NCI-H2029 treated with DMSO at 0.1 percent for 48 hours (cell line): ENCODE measurements around the gene OSBPL2.

Experiments used
- DNase-seq: peaks from one replicate; lab custom pipeline; 2025; lab: John Stamatoyannopoulos, UW

Gene OSBPL2

DNA sequence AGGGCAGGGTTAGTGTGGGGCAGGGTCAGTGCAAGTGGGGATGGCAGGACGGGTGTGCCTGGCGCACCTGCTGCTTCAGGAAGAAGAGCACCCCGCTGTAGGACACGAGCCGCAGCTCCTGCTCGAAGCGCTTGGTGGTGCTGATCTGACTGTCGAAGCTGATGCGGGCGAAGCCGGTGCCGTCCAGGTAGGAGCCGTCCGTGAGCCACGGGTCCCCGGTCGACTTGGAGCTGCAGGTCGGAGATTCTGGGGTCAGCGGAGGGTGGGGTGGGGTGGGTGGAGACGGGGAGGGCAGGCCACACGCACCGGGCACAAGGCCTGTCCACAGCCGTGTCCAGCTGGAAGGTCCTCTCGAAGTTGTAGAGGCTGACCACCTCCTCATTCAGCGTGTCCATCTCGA is 74.7 kb downstream of the OSBPL2 start:
- DNase-seq: no peak

DNA sequence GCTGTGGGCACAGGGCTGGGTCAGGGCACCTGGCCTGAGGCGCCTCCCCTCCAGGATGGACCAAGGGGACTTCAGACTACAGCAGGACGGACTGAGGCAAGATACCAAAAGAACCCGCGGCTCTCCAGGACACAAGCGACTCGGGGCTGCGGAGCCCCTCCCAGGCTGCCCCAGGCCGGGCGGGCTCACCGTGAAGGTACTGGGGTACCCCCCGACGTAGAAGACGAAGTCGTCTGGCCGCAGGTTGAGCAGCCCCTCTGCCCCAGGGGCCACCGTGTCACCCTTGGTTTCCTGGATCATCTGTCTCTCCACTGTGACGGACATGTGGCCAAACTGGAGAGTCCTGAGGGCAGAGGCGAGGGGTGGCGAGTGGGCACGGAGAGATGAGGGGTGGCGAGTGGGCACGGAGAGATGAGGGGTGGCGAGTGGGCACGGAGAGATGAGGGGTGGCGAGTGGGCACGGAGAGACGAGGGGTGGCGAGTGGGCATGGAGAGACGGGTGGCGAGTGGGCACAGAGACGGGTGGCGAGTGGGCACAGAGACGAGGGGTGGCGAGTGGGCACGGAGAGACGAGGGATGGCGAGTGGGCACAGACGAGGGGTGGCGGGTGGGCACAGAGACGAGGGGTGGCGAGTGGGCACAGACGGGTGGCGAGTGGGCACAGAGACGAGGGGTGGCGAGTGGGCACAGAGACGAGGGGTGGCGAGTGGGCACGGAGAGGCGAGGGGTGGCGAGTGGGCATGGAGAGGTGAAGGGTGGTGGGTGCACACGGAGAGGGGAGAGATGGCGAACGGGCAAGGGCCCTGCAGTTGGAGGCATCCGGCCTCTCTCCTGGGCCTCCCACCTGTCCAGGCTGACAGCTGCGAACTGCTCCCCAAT is 75.4 kb downstream of the OSBPL2 start:
- DNase-seq: no peak

DNA sequence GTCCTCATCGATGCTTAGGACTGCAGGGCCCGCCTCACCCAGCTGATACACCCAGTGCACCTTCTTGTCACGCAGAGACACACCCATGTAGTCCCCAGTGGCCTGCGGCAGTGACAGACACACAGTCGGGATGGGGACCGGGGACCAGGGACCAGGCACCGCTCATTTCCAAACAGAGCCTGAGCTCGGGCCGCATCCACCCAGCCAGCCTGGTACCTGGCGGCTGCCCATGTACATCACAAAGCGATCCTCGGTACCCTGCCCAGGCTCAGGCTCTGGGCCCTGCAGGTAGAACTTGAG is 76.0 kb downstream of the OSBPL2 start:
- no peak for DNase-seq

DNA sequence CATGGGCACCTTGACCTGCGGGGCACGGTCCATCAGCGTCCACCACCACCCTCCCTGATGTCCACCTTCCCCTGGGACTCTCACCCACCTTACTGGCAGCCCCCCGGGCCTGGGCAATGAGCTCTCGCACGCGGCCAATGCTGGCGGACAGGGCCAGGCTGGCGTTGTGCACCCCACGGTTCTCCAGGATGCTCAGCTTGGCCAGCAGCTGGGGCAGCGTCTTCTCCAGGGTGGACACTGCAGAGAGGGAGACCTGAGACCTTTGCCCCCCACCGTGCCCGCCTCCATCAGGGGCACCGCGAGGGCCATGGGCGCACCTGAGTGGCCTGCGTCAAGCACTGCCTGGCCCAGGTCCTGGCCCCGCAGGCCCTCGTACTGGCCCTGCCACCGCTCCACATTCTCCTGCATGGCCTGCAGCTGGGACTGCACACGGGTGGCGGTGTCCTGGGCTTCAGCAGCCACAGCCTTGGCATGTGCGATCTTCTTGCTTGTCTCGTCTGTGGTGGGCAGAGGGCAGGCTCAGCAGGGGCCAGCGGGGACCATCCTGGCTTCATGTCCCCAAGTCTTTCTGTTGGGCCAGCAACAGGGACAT is 76.5 kb downstream of the OSBPL2 start:
- no peak for DNase-seq

DNA sequence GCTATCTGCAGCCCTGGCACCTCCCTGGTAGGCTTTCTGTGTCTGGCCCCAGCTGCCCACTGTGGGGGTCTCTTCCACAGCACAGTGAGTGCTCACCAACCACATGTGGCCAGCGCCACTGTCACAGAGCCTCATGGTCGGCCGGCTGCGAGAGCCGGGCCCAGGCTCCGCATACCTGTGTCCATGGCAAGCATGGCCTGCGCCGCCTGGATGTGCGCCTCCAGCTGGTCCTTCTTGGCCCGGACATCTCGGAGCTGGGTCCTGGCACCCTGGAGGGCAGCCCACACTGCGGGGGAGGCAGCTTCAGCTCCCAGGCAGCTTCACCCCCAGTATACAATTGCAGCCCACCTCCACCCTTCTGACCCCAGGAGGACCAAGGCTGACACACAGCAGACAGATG is 77.5 kb downstream of the OSBPL2 start:
- no peak for DNase-seq

DNA sequence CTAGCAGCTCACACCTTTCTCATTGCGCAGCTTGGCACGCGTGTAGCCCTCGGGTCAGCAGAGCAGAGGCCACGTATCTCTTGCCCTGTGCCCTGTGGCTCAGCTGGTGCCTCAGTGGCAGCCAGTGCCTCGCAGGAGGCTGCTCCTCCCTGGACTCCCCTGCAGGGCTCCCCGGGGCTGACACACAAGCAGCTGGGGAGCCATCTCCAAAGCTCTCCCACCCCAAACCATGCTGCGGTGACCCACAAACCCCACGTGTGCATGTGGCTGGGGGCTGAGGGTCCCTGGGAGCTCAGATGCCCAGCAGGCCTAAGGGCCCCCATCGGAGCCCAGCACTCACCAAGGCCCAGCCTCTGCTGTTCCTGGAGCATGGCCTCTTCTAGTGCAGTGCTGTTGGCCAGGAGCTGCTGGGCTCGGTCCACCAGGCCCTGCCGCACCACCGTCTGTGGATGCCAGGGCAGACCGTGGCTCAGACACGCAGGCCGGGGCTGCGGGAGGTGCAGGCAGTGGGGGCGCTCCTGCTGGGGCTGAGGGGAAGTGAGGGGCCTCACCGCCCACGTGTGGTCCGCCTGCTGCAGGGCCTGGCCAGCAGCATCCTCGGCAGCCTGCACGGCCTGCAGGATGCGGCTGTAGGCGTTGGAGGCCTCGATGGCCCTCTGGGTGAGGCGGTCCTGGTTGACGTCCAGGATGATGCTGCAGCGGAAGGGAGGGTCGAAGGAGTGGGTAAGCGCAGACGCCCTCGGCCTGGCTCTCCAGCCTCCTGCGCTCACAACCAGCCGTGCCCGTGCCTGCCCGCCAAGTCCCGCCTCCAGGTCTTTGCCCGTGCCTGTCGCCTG is 78.2 kb downstream of the OSBPL2 start:
- DNase-seq: no peak

DNA sequence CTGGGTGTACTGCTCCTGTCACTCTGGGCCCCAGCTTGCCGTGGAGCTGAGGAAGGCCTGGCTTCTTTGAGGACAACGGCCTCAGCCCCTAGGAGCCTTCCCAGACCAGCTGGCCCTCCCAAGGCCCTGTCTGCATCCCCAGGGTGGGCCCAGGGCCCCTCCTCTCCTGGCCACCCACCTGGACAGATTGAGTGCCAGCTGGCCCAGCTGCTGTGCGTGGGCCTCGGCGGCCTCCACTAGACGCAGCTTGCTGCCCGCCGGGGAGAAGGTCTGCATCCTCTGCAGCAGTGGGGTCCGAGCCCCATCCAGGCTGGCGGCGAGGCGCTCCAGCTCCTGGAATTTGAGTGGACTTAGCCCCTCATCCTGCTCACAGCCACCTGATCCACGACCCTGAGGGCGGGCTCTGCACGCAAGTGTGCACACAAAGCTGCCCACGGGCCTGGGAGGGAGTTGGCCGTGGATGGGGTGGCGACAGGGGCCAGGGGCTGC is 78.9 kb downstream of the OSBPL2 start:
- DNase-seq: no peak

DNA sequence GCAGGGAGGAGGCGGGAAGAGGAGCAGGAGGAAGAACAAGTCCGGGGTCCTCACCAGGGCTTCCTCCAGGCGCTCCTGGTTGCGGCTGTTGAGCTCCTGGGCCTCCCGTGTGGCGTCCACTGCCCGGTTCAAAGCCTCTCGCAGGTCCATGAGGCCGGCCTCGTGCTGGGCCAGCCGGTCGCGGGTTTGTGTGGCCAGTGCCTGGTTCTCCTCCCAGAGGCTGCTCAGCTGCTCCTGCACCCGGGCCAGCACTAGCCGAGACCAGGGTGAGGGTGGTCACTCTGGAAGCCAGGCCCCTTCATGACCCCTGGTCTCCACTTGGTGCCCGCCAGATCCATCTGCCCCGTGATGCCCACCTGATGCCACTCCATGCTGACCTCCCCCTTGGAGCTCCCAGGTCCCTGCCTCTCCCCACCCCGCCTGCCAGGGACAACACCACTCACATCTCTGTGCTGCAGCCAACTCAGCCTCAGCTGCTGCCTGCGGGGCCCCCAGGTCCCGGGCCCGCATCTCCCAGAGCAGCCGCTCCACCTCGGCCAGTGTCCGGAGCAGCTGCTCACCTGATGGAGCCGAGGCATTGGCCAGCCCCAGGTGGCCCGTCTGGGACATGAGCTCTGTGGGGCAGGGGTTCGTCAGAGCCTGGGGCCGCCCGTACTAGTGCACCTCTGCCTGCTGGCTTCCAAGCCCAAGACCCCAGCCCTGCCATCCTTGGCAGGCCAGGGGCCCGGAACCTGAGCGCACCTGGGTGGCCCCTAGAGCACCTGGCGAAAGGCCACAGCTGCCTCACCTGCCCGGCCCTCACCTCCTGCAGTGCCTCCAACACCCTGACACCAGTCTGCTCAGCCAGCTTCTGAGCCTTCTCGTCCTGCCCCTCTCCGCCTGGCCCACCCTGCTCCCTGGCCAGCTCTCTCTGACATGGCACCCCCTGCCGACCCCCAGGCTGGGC is 80.4 kb downstream of the OSBPL2 start:
- DNase-seq: no peak

DNA sequence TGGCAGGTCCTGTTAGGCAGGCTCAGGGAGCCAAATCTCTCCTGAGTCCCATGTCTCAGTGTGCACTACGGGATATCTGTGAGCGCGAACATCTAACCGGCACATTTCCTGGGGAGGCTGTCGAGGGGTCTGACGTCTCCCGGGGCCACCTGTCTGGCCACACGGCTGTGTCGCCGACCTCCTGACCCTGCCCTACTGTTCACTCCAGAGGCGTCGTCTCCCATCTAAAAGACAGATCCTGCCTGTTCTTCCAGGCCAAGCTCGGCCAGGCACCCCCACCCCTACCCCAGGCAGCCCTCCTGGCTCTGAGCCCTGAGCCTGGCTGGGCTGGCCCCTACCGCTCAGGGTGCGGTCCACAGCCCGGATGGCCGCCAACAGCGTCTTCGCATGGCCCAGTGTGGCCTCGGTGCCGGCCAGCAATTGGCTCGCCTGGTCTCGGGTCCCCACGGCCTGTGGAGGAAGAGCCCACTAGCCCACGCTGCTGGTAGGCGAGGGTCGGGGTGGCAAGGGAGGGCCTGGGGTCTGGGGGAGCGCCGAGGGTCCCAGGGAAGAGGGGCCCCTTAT is 81.1 kb downstream of the OSBPL2 start:
- DNase-seq: no peak

DNA sequence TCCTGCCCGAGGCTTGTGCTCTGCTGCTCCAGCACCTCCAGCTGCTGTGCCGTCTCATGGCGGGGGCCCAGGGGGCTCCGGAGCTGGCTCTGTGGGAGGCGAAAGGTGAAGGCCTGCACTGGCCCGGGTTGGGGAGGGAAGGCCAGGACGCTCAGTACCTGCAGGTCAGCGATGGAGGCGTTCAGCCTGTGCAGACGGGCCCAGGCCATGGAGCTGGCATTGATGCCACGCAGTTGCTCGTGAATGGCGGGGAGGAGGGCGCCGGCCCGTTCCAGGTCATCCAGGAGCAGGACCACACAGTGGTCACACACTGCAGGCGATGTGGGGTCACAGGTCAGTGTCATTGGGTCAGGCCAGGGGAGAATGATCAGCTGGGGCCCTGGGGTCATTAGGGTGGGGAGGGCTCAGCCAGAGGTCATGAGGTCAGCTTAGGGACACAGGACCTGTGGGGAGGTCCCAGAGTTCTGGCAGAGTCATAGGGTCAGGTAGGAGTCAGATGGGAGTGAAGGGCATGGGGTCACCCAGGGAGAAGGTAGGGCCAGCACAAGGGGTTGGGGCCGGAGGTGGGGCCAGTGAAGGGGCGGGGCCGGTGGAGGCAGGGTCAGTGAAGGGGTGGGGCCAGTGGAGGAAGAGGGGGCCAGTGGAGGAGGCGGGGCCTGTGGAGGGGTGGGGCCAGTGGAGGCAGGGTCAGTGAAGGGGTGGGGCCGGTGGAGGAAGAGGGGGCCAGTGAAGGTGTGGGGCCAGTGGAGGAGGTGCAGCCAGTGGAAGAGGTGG is 82.4 kb downstream of the OSBPL2 start:
- DNase-seq: no peak

DNA sequence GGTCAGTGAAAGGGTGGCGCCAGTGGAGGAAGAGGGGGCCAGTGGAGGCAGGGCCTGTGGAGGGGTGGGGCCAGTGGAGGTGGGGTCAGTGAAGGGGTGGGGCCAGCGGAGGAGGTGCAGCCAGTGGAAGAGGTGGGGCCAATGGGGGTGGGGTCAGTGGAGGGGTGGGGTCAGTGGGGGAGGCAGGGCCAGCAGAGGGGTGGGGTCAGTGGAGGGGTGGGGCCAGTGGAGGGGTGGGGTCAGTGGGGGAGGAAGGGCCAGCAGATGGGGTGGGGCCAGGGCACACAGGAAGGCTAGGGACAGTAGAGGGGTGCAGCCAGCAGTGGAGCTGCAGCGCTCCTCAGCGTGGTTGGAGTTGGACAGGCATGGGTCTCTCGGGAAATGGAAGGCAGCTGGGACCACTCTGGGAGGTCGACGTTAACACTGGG is 83.2 kb downstream of the OSBPL2 start:
- no peak for DNase-seq

DNA sequence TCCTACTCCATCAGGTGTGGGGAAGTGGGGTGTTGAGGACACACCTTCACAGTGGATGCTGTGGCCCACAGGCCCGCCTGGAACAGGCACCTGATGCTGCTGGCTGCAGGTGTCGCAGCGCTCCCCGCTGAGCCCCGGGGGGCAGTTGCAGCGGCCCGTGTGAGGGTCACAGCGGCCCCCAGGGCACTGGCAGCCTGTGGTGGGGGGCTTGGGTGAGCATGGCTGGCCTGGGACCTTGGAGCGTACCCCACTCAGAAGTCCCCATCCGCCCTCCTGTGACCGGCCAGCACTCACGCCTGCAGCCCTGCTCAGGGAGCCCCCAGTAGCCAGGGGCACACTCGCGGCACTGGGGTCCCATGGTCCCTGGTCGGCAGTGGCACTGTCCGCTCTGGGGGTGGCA is 83.7 kb downstream of the OSBPL2 start:
- no peak for DNase-seq

DNA sequence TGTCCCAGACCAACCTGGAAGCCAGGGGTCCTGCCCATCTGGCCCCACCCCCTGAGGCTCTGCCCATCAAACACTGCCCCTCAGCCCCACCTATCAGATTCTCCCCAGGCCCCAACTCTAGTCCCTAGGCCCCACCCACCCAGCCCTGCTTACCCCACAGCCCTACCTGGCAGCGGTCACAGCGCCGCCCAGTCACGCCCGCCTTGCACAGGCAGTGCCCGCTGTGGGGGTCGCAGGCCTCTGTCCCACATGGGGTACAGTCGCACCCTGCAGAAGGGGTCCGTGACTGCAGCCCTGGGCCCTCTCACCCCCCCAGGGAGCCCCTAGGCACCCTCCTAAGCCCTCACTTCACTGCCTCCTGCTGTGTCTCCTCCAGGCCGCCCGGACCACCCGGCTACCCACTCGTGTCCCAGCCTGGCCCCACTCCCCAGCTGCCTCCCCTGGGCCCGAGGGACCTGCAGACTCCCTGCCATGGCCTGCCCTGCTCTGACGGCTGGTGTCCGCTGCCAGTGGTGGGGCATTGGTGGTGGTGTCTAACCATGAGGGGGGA is 84.2 kb downstream of the OSBPL2 start:
- DNase-seq: no peak

DNA sequence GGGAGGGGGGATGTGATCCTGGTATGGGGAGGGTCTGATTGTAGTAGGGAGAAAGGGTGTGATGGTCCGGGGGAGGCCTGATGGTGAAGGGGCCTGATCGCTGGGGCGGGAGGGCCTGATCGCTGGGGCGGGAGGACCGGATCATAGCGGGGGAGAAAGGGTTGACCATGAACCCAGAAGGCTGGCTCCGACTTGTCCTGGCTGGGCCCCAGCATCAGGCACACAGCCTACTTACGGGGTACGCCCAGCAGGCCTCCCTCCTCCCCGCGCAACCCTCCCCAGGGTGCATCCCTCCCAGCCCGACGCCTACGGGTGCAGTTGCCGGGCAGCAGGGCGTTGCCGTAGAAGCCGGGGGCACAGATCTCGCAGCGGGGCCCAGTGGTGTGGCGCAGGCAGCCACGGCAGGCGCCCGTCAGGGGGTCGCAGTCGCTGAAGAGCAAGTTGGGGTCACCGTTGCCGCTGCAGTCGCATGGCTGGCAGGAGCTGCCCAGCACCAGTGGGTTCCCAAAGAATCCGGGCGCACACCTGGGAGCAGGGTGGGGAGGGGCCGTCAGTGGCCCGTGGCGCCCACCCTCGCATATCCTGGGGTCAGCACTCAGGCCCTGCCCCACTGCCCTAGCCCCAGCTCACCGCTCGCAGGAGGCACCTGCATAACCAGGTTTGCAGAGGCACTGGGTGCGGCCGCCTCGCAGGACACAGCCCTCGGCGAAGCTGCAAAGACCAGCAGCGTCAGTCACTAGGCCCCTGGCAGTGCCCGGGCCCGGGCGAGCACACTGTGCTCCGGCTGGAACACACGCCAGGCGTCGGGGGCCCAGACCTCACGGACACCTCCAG is 85.0 kb downstream of the OSBPL2 start:
- no peak for DNase-seq

DNA sequence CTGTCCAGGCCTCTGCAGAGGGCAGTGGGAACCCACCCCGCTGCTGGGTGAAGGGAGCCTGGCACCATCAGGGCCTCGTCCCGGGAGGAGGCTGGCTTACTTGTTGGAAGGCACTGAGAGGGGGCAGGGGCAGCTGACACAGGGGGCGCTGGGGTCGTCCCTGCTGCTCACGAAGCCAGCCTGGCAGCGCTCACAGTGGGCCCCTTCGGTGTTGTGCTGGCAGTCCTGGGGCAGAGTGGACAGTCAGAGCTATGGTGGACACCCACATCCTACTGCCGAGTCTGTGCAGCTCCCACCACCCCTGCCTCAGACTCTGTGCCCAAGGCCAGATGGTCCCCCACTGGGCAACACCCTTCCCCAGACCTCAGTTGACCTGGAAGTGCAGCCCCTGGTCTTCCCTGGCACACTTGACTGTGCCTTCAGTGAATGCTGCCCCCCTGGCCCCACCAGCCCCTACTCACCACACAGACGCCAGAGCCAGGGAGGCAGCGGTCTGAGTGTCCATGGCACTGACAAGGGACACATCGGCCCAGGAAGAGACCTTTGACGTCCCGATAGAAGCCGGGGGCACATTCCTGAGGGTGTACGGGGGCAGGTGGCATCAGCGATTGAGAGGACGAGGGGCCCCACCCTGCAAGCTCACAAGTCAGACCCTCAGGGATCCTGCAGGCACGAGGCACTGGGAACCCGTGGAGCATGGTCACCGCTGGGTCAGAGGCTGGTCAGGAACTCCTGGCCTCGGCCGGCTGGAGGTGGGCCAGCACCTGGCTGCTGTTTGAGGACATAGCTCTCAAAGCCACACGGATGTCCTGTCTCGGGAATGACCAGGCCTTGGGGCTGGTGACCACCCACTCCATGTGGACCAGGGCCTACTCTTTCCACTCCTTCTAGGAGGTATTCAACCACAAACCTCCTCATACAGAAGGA is 85.9 kb downstream of the OSBPL2 start:
- no peak for DNase-seq

DNA sequence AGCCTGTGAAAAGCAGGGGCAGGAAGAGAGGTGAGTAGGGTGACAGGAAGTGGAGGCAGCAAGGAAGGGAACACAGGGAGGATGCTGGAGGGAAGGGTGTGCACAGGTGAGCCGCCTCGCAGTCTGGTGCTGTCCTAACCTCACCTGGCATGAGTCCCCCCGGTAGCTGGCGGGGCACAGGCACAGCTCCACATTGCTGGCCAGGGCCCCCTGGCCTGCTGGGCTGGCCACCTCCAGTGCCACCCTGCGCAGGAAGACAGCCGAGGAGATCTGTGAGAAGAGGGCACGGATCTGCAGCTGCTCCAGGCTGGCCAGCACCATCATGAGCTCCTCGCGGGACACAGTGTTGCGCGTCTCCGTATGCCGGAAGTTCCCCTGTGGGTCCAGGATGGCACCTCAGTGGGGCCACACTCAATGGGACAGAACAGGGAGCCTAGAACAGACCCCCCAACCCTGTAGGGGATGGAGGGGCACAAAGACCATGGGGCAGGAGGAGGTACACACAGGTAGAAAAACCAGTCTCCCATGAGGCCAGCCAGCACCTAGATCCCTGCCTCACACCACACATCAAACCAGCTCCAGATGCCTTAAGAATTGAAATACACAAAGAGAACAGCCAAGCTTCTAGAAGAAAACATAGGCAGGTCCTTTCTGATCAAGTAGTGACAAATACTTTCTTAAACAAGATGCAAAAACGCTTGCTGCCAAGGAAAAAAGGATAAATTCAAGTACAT is 87.0 kb downstream of the OSBPL2 start:
- DNase-seq: no peak

DNA sequence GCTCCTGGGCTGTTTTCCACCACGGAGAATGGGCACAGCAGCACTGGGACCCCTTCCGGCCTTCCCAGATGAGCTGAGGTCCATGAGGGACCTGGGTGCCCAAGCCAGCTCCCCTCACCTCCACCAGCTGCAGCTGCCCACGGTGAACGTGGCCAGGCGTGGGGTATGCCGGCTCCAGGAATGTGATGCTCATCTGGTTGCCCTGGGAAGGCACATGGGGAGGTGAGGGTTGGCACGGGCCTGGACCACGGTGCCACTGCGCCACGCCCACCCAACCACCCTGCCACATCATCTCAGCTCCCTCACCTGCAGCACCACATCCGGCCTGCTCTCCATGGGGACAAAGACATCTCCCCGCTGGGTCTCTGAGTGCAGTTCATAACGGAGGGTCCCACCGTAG is 88.2 kb downstream of the OSBPL2 start:
- no peak for DNase-seq
